ENCODE data around the gene SLC6A7. TPM values are rescaled to one million over a fixed set of nuclear protein-coding genes. Genes with fewer than 3 reads are reported as not detected.
A peak's percentile ranks its signal among the peaks of the same experiment; 100 is the strongest.

SLC6A7 gene
- total and polyA plus RNA-seq, 2 experiments from 2014 or later = not detected

DNA sequence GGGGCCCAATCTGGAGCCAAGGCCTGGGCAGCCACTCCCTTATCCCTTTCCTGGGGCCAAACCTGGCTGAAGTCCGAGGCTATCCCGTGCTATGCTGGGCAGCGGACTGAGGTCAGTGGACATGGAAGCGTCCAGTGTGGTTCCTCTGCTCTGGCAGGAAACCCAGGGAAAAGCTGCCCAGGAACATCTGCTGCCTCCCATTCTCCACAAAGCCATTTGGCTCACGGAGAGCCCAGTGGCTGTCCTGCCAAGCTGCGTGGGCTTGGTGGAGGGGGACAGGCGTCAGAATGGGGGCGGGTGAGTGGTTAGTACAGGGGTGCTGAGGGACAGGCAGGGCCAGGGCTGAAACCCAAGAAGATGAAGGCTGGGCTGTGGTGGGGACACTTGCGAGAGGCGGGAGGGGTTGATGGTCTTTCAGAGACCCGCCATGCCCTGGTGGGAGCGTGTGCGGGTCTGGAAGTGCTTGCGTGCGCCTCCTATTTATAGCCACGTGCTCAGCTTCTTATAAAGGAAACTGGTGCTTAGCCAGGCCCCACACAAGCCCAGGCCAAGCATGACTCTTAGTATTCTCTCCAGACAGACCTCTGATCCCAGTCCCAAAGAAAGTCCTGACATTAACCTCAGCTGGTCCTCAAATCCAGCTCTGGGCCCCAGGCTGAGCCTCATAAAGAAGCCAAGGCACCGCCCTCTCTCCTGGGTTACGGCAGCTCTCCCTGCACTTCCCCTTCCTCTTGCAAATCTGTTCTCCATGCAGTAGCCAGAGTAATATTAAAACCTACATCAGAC lies 9.4 kb upstream of the SLC6A7 start:
- Histone ChIP-seq H3K27ac (no peak overlapping the region), H3K4me1 (ENCODE audit: low read depth) (peaks cover 3% of the 10 kb centered on the region)
- TF ChIP-seq, protein P1, sequence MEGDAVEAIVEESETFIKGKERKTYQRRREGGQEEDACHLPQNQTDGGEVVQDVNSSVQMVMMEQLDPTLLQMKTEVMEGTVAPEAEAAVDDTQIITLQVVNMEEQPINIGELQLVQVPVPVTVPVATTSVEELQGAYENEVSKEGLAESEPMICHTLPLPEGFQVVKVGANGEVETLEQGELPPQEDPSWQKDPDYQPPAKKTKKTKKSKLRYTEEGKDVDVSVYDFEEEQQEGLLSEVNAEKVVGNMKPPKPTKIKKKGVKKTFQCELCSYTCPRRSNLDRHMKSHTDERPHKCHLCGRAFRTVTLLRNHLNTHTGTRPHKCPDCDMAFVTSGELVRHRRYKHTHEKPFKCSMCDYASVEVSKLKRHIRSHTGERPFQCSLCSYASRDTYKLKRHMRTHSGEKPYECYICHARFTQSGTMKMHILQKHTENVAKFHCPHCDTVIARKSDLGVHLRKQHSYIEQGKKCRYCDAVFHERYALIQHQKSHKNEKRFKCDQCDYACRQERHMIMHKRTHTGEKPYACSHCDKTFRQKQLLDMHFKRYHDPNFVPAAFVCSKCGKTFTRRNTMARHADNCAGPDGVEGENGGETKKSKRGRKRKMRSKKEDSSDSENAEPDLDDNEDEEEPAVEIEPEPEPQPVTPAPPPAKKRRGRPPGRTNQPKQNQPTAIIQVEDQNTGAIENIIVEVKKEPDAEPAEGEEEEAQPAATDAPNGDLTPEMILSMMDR (IDR thresholded peaks at IDR 0.05; ENCODE audit: low read depth, low read length) = no peak

DNA sequence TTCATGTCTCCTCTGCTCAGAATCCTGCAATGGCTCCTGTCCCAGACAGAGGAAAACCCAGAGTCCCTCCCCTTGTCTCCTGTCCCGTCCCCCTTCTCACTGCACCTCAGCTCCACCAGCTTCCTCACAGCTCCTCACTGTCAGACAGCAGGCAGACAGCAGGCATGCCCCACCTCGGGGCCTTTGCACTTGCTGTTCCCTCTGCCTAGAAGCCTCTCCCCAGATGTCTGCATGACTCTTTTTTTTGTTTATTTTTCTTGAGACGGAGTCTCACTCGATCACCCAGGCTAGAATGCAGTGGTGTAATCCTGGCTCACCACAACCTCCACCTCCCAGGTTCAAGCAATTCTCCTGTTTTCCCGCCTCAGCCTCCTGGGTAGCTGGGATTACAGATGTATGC lies 8.8 kb upstream of the SLC6A7 start:
- no peak overlapping the region for H3K4me3 ChIP-seq
- H3K9me3 ChIP-seq (ENCODE audit: low read depth) = no peaks in the 10 kb centered on the region
- peak in 1 of 2 donors; percentile 12 for DNase-seq (ENCODE audit: low read depth in 1 of 2, low spot score in 1 of 2)
- TF ChIP-seq, protein P1 (IDR thresholded peaks at IDR 0.05; ENCODE audit: low read depth, low read length) = no peak
- H3K27ac ChIP-seq = no peak overlapping the region
- peaks cover 4% of the 10 kb centered on the region for H3K27me3 ChIP-seq
- H3K36me3 ChIP-seq = no peaks in the 10 kb centered on the region
- peaks cover 3% of the 10 kb centered on the region for H3K4me1 ChIP-seq (ENCODE audit: low read depth)

More for the DNA sequence above, 9.4 kb upstream of the SLC6A7 start:
- Histone ChIP-seq H3K36me3 (no peaks in the 10 kb centered on the region), H3K4me3 (no peak overlapping the region), H3K27me3 (peaks cover 4% of the 10 kb centered on the region), H3K9me3 (ENCODE audit: low read depth) (no peaks in the 10 kb centered on the region)
- DNase-seq (ENCODE audit: low read depth in 1 of 2, low spot score in 1 of 2) = peak; percentile 29 to 72

DNA sequence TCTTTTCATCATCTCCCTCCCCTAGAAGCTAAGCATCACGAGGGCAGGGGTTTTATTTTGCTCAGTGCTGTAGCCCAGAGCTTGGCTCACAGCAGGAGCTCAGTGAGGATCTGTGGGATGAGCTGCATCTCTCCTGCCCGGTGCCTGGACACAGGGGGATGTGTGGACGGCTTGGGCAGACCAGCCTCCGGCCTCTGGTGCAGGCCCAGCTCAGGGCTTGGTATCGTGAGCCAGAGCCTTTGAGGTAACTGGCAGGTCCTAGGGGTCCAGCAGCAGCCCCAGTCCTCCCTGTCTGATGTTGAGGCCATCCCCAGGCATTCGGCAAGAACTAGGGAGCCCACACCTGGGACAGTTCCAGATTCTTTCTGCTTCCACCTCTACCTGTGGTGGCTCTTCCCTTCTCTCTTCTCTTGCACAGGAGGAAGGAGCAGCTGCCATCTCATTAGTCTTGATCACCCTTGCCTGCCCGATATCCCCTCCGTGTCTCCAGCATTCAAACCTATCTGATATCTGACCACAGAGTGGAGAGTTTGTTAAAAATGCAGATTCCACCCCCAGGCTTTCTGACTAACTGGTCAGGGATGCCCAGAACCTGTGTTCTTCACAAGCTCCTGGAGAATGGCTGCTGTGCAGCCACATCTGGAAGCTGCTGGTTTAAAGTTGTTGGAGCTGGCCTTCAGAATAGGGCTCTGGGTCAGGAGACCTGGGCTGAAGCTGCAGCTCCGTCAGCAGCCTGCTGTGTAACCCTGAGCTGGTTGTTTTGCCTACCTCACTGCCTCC lies 7.9 kb upstream of the SLC6A7 start:
- TF ChIP-seq, protein P1 (IDR thresholded peaks at IDR 0.05; ENCODE audit: low read depth, low read length) = no peak
- no peak overlapping the region for H3K27ac ChIP-seq

DNA sequence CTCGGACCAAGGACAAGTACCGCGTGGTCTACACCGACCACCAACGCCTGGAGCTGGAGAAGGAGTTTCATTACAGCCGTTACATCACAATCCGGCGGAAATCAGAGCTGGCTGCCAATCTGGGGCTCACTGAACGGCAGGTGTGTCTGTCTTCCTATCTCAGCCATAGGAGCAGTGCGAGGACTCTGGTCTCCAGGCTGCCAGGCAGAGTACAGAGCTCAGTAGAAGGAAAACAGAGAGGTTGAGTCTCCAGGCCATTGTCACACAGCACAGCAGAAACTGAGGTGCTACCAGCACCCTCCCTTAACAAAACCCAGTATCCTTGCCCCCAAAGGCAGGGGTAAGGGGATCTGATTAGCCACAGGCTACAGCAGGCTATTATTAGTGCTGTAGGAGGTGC lies 7.1 kb upstream of the SLC6A7 start:
- TF ChIP-seq, protein P1 (IDR thresholded peaks at IDR 0.05; ENCODE audit: low read depth, low read length) = no peak
- peaks cover 18% of the 10 kb centered on the region for H3K27me3 ChIP-seq
- no peak overlapping the region for H3K27ac ChIP-seq
- no peak overlapping the region for H3K4me3 ChIP-seq
- H3K4me1 ChIP-seq (ENCODE audit: low read depth) = peaks cover 3% of the 10 kb centered on the region
- DNase-seq (ENCODE audit: low read depth in 1 of 2, low spot score in 1 of 2) = no peak
- H3K36me3 ChIP-seq = no peaks in the 10 kb centered on the region
- no peaks in the 10 kb centered on the region for H3K9me3 ChIP-seq (ENCODE audit: low read depth)

More for the DNA sequence above, 7.9 kb upstream of the SLC6A7 start:
- Histone ChIP-seq H3K9me3 (ENCODE audit: low read depth) (no peaks in the 10 kb centered on the region), H3K27me3 (peaks cover 10% of the 10 kb centered on the region), H3K4me3 (no peak overlapping the region), H3K36me3 (no peaks in the 10 kb centered on the region), H3K4me1 (ENCODE audit: low read depth) (peaks cover 3% of the 10 kb centered on the region)
- DNase-seq (ENCODE audit: low read depth in 1 of 2, low spot score in 1 of 2) = no peak

DNA sequence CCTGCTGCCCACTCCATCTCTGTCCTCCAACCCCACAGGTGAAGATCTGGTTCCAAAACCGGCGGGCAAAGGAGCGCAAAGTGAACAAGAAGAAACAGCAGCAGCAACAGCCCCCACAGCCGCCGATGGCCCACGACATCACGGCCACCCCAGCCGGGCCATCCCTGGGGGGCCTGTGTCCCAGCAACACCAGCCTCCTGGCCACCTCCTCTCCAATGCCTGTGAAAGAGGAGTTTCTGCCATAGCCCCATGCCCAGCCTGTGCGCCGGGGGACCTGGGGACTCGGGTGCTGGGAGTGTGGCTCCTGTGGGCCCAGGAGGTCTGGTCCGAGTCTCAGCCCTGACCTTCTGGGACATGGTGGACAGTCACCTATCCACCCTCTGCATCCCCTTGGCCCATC lies 6.4 kb upstream of the SLC6A7 start:
- TF ChIP-seq, protein P1 (IDR thresholded peaks at IDR 0.05; ENCODE audit: low read depth, low read length) = no peak
- Histone ChIP-seq H3K27me3 (peaks cover 25% of the 10 kb centered on the region), H3K4me3 (no peak overlapping the region), H3K9me3 (ENCODE audit: low read depth) (no peaks in the 10 kb centered on the region), H3K36me3 (no peaks in the 10 kb centered on the region), H3K4me1 (ENCODE audit: low read depth) (peaks cover 3% of the 10 kb centered on the region), H3K27ac (no peak overlapping the region)
- DNase-seq (ENCODE audit: low read depth in 1 of 2, low spot score in 1 of 2) = no peak

All from cardiac muscle cell (in vitro differentiated cells and primary cell).